Subcutaneous abdominal adipose tissue (tissue), 5 donors: ENCODE data around the gene VAV2.

Experiments
- H3K27ac ChIP-seq: one replicate; pipeline ENCODE4 v1.7.0; 2013; ENCODE audit warnings: low read depth, mild to moderate bottlenecking, inconsistent platforms, low read length, moderate library complexity
- H3K27me3 ChIP-seq, 5 donors: one replicate each; pipeline ENCODE4 v1.7.0; 2013; ENCODE audit warnings: low read length in 5 of 5, inconsistent platforms in 1 of 5; ENCODE audit not compliant: control insufficient read depth in 5 of 5, insufficient read depth in 4 of 5
- H3K36me3 ChIP-seq, 5 donors: one replicate each; pipeline ENCODE4 v1.7.0; 2013; ENCODE audit warnings: low read length in 5 of 5; ENCODE audit not compliant: control insufficient read depth in 5 of 5, insufficient read depth in 5 of 5
- H3K4me1 ChIP-seq, 5 donors: one replicate each; pipeline ENCODE4 v1.7.0; 2013; ENCODE audit warnings: low read length in 5 of 5, mild to moderate bottlenecking in 3 of 5, moderate library complexity in 1 of 5; ENCODE audit not compliant: control insufficient read depth in 5 of 5, insufficient read depth in 5 of 5
- H3K4me3 ChIP-seq, 5 donors: one replicate each; pipeline ENCODE4 v1.7.0; 2013; ENCODE audit warnings: low read length in 5 of 5, low read depth in 1 of 5
- H3K9ac ChIP-seq, 5 donors: one replicate each; pipeline ENCODE4 v1.7.0; 2013; ENCODE audit warnings: low read length in 5 of 5, mild to moderate bottlenecking in 4 of 5, moderate library complexity in 3 of 5
- H3K9me3 ChIP-seq, 5 donors: one replicate each; pipeline ENCODE4 v1.7.0; 2013; ENCODE audit warnings: low read length in 5 of 5; ENCODE audit not compliant: control insufficient read depth in 5 of 5
- donor health status: healthy.
- donor health status: healthy.
- donor health status: healthy.
- donor health status: healthy.
- donor health status: healthy.

The VAV2 gene

GRCh38 chr9:133856798-133857197 is 135.3 kb downstream of the VAV2 start:
- Histone ChIP-seq H3K27ac (no peak overlapping the region), H3K9me3 (no peaks in the 10 kb centered on the region), H3K4me3 (no peak overlapping the region), H3K36me3 (peaks cover 0 to 6% (median 0%) of the 10 kb centered on the region in 5 donors), H3K27me3 (no peaks in the 10 kb centered on the region), H3K4me1 (peaks cover 2 to 29% (median 20%) of the 10 kb centered on the region in 5 donors), H3K9ac (no peak overlapping the region)

- H3K36me3 ChIP-seq: peaks cover 0 to 6% (median 0%) of the 10 kb centered on the region in 5 donors
These were observed 136.2 kb downstream of the VAV2 start for GRCh38 chr9:133855802-133856521.

DNA sequence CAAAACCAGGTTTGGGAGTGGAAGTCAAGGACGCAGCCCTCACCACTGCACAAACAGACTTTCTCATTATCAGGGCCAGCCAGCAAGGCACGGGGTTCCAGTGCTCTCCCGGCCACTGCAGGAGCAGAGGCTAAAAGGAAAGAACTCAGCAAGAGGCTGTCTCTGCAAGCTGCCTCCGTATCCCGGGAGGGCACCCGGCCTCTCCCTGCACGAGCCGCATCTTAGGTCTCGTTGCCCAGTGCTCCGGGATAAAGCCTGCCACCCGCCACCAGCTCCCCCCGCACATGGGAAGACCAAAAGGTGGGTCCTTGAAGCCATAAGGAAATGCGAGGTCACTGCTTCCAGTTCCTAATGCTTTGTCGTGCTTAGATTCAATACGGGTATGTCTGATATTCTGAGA is 136.8 kb downstream of the VAV2 start:
- H3K9ac ChIP-seq: no peak overlapping the region
- H3K4me3 ChIP-seq: peak overlapping the region in 3 of 5 donors; percentile 1 to 51 (median 27)
- H3K36me3 ChIP-seq: peaks cover 0 to under 1% (median 0%) of the 10 kb centered on the region in 5 donors
- H3K27me3 ChIP-seq: no peaks in the 10 kb centered on the region
- no peaks in the 10 kb centered on the region for H3K9me3 ChIP-seq
- no peak overlapping the region for H3K27ac ChIP-seq
- H3K4me1 ChIP-seq: peaks cover 2 to 20% (median 15%) of the 10 kb centered on the region in 5 donors

More at GRCh38 chr9:133855802-133856521, 136.2 kb downstream of the VAV2 start:
- Histone ChIP-seq H3K4me3 (peak overlapping the region in 3 of 5 donors; percentile 1 to 51 (median 27)), H3K4me1 (peaks cover 2 to 20% (median 15%) of the 10 kb centered on the region in 5 donors), H3K27me3 (no peaks in the 10 kb centered on the region), H3K27ac (no peak overlapping the region), H3K9ac (no peak overlapping the region), H3K9me3 (no peaks in the 10 kb centered on the region)

DNA sequence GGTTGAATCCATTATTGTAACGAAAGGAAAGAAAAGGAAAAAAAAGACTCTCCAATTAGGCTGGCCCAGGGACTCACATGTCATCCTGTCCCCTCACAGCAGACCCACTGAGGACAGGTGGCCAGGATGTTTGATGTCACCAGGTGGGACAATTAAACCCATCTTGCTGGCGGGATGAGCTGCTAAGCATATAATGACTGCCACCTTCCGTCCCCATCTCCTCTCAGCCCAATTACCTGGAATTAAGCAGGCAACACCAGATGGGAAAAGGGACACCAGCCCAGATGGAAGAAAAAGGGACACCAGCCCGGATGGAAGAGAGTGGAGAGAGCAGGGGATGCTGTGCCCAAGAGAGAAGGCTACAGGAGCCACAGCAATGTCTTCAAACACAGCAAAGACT is 137.4 kb downstream of the VAV2 start:
- no peaks in the 10 kb centered on the region for H3K36me3 ChIP-seq
- H3K27me3 ChIP-seq: no peaks in the 10 kb centered on the region
- H3K9me3 ChIP-seq: no peaks in the 10 kb centered on the region
- no peak overlapping the region for H3K4me3 ChIP-seq
- peaks cover 2 to 20% (median 15%) of the 10 kb centered on the region in 5 donors for H3K4me1 ChIP-seq
- H3K27ac ChIP-seq: no peak overlapping the region
- H3K9ac ChIP-seq: no peak overlapping the region

GRCh38 chr9:133854048-133854447 is 138.1 kb downstream of the VAV2 start:
- Histone ChIP-seq H3K4me3 (no peak overlapping the region), H3K9me3 (no peaks in the 10 kb centered on the region), H3K27ac (no peak overlapping the region), H3K9ac (no peak overlapping the region), H3K36me3 (no peaks in the 10 kb centered on the region), H3K4me1 (peaks cover 2 to 20% (median 15%) of the 10 kb centered on the region in 5 donors), H3K27me3 (no peaks in the 10 kb centered on the region)

GRCh38 chr9:133853331-133853730 is 138.8 kb downstream of the VAV2 start:
- Histone ChIP-seq H3K27me3 (no peaks in the 10 kb centered on the region), H3K4me3 (no peak overlapping the region), H3K36me3 (no peaks in the 10 kb centered on the region), H3K27ac (no peak overlapping the region), H3K9ac (no peak overlapping the region), H3K9me3 (no peaks in the 10 kb centered on the region), H3K4me1 (peaks cover 2 to 20% (median 15%) of the 10 kb centered on the region in 5 donors)

DNA sequence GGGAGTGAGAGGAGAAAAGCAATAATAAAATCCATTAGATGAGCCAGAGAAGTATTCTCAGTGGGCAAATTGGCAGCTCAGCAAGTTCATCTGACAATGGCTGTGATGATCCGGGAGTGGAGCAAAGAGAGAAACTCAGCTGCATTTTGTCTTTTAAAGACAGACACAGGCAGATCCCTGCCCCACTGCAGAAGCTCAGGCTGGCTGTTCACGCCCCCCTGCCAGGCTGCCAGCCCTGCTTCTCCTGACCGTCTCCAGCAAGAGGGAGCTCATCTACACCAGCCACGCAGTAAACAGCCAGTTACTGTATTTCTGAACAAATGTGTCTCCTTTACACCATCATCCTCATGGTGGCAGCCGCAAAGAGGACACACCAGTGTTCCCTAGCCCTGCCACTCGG is 139.7 kb downstream of the VAV2 start:
- no peak overlapping the region for H3K27ac ChIP-seq
- no peaks in the 10 kb centered on the region for H3K36me3 ChIP-seq
- H3K9me3 ChIP-seq: no peaks in the 10 kb centered on the region
- no peak overlapping the region for H3K9ac ChIP-seq
- no peak overlapping the region for H3K4me3 ChIP-seq
- H3K27me3 ChIP-seq: no peaks in the 10 kb centered on the region
- H3K4me1 ChIP-seq: peaks cover 2 to 20% (median 15%) of the 10 kb centered on the region in 5 donors

DNA sequence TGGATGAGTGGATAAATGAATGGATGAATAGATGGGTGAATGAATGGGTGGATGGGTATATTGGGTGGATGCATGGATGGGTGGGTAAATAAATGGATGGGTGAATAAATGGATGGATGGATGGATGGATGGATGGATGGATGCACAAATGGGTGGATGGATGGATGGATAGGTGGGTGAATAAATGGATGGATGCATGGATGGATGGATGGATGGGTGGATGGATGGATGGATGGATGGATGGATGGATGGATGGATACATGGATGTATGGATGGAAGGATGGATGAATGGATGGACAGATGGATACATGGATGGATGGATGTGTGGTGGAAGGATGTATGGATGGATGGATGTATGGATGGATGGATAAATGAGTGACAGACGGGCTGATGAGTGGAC is 140.4 kb downstream of the VAV2 start:
- Histone ChIP-seq H3K27me3 (no peaks in the 10 kb centered on the region), H3K4me1 (peaks cover 2 to 20% (median 15%) of the 10 kb centered on the region in 5 donors), H3K9ac (no peak overlapping the region), H3K27ac (no peak overlapping the region), H3K36me3 (no peaks in the 10 kb centered on the region), H3K4me3 (no peak overlapping the region), H3K9me3 (no peaks in the 10 kb centered on the region)

DNA sequence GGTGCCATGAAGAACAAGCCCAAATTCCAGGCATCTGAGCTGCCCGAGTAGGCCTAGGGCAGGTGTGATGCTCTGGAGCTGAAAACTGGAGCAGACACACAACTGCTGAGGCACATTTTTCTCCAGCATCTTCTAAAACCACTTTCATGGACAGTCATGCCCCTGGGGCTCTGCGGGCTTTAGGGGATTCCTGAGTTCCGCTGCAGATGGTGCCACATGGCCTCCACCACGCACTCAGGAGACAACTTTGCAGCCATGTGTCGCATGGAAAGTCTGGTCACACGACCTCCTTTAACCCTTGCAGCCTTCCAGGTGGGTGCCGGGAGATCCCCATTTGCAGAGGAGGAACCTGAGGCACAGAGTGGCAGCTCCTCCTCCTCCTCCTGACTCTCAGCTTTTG is 141.2 kb downstream of the VAV2 start:
- no peak overlapping the region for H3K4me3 ChIP-seq
- no peaks in the 10 kb centered on the region for H3K36me3 ChIP-seq
- H3K27me3 ChIP-seq: no peaks in the 10 kb centered on the region
- no peak overlapping the region for H3K27ac ChIP-seq
- peaks cover 2 to 15% (median 12%) of the 10 kb centered on the region in 5 donors for H3K4me1 ChIP-seq
- no peak overlapping the region for H3K9ac ChIP-seq
- H3K9me3 ChIP-seq: no peaks in the 10 kb centered on the region

- Histone ChIP-seq H3K36me3 (no peaks in the 10 kb centered on the region), H3K9ac (no peak overlapping the region), H3K27ac (no peak overlapping the region), H3K9me3 (no peaks in the 10 kb centered on the region), H3K4me3 (no peak overlapping the region), H3K27me3 (no peaks in the 10 kb centered on the region), H3K4me1 (peaks cover 0 to 15% (median 9%) of the 10 kb centered on the region in 5 donors)
These were observed 142.0 kb downstream of the VAV2 start for GRCh38 chr9:133850161-133850560.
